ENCODE measurements around the gene SRSF6.
"Not testable (repeated sequence)": the region's sequence is repeated elsewhere in the genome, so short reads cannot be mapped to it uniquely, and the experiment has no call there.

The SRSF6 gene

GRCh38 chr20:43450841-43451799, 6.6 kb upstream of the SRSF6 start:
- no peak for DNase-seq

DNA sequence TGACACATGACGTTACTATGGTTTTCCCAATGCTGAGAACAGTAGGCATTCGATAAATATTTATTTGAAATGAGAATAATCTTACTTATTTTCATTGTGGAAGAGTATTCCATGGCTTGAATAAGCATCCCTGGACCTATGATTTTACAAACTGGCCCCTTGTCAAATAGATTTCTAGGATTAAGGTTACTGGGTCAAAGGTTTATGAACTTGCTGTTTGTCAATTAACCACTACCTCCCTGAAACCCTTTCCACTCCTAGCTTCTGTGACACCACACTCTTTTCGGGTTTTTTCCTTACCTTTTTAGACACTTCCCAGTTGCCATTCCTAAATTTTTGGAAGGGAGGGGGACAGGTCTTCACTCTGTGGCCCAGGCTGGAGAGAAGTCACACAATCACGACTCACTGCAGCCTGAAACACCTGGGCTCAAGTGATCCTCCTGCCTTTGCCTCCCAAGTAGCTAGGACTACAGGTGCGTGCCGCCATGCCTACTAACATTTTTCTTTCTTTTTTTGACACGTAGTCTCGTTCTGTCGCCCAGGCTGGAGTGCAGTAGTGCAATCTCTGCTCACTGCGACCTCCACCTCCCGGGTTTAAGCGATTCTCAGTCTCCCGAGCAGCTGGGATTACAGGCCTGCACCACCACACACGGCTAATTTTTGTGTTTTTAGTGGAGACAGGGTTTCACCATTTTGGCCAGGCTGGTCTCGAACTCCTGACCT, 5.1 kb upstream of the SRSF6 start:
- DNase-seq, result no peak

DNA sequence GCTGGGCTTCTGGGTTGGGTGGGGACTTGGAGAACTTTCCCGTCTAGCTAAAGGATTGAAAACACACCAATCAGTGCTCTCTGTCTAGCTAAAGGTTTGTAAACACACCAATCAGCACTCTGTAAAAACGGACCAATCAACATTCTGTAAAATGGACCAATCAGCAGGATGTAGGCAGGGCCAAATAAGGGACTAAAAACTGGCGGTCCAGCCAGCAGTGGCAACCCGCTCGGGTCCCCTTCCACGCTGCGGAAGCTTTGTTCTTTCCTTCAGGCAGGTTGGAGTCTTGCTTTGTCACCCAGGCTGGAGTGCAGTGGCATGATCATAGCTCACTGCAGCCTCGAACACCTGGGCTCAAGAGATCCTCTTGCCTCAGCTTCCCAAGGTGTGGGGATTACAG, 1.4 kb upstream of the SRSF6 start:
- DNase-seq, result not testable (repeated sequence)

DNA sequence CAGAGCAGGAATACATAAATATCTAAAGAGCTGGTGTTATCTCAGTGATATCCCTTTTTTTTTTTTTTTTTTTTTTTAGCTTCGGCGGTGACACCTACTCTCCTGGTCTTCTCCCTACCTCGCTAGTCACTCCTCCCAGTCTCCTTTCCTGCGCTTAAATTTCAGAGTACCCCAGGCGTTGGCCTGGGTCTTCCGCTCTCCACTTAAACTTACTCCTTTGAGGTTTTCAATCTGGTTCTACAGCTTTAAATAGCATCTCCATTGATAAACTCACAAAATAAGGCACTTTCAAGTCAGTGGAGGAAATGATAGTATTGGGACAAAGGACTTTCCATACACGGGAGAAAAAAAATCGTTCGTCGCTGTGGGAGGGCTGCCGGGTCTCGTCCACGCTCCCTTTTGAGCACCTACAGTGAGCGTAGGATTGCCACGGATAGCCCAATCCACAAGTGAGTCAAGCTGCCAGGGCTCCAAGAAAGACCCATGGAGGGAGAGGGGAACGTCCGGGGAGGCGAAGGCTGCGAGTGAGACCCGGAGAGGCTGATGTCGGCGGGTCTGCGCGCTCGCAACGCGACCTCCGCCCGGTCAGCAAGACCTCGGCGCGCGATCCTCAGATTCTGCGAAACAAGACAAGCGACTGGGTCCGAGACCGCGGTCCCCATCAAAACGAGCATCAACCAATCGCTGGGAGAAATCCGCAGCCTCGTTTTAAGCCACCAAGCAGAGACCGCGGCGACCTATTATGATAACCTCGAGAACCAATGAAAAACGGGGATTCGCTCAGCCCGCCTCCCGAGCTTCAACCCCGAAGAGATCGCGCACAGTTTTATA, 672 bp upstream of the SRSF6 start:
- peak; percentile 94 for DNase-seq

DNA sequence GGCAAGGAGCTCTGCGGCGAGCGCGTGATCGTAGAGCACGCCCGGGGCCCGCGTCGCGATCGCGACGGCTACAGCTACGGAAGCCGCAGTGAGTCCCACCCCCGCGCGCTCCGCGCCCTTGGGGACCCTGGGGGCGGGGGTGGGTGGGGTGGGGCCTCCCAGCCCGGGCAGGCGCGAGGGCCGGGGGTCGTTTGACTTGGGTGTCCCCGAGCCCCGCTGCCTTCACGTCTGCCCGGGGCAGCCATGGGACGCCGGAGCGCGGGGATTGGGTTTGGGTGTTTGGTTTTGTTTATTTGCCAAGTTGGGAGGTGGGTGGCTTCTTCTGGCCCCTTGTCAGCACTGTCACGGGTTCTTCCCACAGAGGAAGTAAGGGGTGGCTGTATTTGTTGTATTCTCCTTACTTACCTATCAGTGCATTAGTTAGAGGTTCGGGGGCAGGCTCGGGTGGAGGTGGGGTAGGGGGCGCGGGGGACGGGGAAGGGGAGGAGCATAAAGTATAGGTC, 777 bp downstream of the SRSF6 start:
- DNase-seq, result no peak

- peak; percentile 68 for DNase-seq
Measured at GRCh38 chr20:43459022-43459942, 1.6 kb downstream of the SRSF6 start.

DNA sequence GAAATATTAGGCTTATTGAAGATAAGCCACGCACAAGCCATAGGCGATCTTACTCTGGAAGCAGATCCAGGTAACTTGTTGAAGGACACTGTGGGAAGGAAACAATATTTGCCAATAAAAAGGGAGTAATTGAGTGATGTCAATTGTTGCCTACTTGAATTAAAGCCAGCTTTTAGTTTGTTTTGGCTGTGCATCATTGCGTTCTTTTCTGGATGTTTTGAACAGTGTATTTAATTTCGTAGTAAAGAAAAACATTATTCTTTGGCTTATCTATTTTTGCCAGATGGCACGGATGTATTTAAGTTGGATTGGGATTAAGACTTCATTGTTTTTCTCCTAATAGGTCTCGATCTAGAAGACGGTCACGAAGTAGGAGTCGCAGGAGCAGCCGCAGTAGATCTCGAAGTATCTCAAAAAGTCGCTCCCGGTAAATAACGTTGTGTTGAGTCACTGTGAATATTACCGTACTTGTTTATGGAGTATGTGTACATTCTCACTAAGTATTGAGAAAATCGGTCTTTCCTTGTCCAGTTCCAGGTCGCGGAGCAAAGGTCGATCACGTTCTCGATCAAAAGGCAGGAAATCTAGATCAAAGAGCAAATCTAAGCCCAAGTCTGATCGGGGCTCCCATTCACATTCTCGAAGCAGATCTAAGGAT, 2.6 kb downstream of the SRSF6 start:
- DNase-seq, result no peak

DNA sequence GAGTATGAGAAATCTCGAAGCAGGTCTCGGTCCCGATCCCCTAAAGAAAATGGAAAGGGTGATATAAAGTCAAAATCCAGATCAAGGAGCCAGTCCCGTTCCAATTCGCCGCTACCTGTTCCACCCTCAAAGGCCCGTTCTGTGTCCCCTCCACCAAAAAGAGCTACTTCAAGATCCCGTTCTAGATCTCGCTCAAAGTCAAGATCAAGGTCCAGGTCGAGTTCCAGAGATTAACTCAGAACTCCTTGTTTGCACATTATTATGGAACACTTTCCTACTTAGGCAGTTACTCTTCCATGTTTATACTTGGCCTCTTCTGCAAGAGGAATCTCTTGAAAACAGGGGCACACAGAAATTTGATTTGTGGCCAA, 3.1 kb downstream of the SRSF6 start:
- DNase-seq, result no peak

- no peak for DNase-seq
Measured at GRCh38 chr20:43461894-43462659, 4.4 kb downstream of the SRSF6 start.

- DNase-seq, result no peak
Measured at GRCh38 chr20:43462660-43463526, 5.2 kb downstream of the SRSF6 start.

DNA sequence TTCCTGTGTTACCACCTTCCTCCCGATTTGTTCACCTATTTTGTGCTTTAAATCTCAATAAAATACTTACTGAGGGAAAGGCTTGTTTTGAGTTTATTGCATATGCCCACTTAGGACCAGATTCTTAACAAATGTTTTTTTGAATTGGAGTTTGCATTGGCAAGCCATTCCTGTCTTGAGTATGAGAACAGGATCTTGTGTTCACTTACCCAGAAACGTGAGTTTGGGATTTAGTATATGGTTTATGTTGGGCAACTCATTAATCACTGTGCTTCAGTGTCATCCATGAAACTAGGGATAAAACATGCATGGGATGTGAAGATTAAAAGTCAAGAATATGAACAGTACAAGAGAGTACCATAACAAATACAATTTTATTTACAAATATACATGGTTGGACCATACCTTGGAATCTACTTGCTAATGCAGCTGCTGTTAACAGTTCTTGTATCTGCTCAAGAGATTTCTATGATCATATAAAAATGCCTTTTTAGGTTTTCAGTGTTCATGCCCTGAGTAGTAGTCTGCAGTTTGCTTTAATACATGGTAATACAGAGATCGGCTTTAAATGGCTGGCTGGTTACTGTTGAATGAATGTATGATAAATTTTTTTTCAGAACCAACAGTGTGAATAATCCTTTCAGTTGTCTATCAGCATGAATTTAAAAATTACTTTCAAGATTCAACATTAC, 6.0 kb downstream of the SRSF6 start:
- DNase-seq, result no peak

GRCh38 chr20:43464219-43464790, 6.6 kb downstream of the SRSF6 start:
- DNase-seq, result no peak

GRCh38 chr20:43465625-43465943, 7.9 kb downstream of the SRSF6 start:
- DNase-seq, result no peak

DNA sequence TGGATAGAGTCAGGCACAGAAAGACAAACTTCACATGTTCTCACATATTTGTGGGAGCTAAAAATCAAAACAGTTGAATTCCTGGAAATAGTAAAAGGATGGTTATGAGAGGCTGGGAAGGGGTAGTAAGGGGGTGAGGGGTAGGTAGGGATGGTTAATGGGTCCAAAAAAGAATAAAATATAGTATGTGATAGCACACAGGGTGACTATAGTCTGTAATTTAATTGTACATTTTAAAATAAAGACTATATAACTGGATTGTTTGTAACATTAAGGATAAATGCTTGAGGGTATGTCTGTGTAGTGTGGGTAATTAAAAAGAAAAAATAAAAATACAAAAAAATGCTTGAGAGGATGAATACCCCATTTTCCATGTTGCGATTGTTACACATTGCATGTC, 9.9 kb downstream of the SRSF6 start:
- no peak for DNase-seq

DNA sequence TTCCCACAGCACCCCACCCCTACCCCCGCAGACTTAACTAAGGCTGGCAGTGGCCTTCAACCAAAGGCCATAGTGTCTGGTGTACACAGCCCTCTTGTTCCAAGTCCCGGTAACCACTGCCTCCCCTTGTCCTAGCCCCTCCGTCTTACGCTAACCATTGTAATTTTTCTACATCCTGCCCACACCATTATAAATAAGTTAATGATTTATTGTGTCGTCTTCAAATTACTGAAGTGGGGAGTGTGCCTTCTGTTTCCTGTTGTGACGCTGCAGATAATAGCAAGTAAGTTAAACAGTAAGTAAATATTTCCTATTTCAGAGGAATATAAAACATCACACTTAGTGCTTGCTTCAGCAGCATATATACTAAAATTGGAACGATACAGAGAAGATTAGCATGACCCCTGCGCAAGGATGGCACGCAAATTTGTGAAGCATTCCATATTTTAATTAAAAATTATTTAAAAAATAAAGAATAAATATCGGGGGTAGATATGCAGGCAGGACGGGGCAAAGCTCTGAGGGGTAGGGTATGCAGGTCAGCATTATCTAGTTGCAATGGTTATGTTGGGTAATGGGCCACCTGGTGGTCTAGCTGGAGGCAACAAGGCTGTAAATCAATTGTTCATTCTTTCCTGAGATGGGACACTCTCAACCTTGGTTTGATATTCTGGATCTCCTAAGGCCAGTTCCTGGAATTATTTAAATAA, 15.1 kb downstream of the SRSF6 start:
- no peak for DNase-seq

DNA sequence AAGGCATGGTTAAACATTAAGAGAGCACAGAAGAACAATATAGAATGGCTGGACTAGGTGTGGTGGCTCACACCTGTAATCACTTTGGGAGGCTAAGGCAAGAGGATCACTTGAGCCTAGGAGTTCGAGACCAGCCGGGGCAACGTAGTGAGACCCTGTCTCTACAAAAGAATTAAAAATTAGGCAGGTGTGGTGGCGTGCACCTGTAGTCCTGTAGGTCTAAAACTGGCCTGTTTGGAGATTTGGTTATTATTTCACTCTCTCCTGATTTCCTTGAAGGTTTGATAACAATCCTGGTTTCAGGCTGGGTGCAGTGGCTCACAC, 15.6 kb downstream of the SRSF6 start:
- no peak for DNase-seq

DNA sequence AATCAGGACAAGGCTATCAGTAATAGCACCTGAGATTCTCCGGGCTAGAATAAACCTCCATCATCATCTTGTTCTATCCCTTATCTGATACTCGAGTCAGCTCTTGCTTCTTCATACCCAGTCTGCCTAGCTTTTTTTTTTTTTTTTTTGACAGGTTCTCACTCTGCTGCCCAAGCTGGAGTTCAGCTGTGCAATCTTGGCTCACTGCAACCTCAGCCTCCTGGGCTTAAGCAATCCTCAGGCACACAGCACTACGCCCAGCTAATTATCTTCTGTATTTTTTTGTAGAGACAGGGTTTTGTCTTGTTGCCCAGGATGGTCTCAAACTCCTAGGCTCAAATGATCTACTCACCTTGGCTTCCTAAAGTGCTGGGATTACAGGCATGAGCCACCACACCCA, 19.5 kb downstream of the SRSF6 start:
- no peak for DNase-seq

DNA sequence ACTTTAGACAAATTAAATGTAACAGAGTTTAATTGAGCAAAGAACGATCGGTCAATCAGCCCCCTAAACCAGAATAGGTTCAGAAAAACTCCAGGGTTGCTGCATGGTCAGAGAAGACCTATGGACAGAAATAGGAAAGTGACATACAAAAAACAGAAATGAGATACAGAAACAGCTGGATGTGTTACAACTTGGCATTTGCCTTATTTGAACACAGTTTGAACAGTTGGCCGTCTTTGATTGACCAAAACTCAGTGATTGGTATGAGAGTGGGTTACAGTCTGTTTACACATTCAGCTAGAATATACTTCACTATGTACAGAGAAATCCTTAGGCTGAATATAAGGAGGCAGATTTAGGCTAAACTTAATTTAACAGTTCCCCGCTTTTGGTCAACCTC, 19.9 kb downstream of the SRSF6 start:
- no peak for DNase-seq
